AG10803 (cell line): Measurements from ENCODE around the gene NUP98.
A peak's percentile ranks its signal among the peaks of the same experiment; 100 is the strongest.

Experiments used
- DNase-seq: peaks from one replicate; pipeline ENCODE4 v3.0.0; 2010; ENCODE audit warnings: low read depth
- H3K4me3 ChIP-seq: 2 replicates; pipeline ENCODE4 v1.5.1; 2011; ENCODE audit warnings: mild to moderate bottlenecking, low read length, control low read depth
- TF ChIP-seq, protein P1 (sequence below): conservative IDR thresholded peaks from 2 replicates; pipeline ENCODE4 v1.5.1; 2011; ENCODE audit warnings: mild to moderate bottlenecking, low read length, control low read depth, inconsistent platforms

Gene NUP98

DNA sequence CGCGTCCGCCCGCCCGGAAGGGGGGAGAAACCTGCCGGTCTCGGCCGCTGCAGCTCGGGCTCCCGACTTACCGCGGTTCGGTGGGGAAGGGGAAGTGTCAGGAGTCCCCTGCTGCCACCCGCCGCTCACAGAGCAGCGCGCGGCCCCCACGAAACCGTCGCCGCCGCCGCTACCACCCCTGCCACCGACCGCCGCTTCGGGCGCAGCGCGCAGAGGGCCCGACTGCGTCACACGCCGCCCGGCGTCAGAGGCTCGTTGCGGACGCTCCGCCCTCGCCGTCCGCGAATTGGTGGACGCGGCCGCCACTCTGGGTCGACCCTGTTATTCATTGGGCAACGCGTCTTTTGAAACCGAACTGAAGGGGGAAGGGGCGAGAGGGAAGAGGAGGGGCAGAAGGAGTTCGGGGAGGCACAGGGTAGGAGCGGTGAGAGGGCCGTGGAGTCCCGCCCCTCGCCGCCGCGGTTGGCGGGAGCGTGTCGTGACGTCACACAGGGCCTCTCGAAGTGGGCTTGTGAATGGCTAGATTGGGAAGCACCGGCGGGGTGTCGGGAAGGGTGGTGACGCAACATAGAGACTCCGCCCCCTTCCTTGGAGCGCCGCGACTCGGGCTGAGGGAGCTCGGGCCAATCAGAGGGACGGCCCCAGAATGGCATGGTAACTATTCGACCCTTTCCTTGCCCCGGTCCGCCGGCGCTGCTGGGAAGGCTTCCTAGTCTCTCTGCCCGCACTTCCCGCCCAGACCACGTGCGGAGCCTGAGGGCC lies at the start of gene NUP98:
TSS of gene NUP98 (minus strand) at position 226 of the 762 bp plus-strand sequence. CDS start 15,437 bp downstream, outside the sequence.
- peak within 1 kb of the TSS; percentile 98 for H3K4me3 ChIP-seq
- peak; percentile 100 for DNase-seq
- TF ChIP-seq, protein P1, sequence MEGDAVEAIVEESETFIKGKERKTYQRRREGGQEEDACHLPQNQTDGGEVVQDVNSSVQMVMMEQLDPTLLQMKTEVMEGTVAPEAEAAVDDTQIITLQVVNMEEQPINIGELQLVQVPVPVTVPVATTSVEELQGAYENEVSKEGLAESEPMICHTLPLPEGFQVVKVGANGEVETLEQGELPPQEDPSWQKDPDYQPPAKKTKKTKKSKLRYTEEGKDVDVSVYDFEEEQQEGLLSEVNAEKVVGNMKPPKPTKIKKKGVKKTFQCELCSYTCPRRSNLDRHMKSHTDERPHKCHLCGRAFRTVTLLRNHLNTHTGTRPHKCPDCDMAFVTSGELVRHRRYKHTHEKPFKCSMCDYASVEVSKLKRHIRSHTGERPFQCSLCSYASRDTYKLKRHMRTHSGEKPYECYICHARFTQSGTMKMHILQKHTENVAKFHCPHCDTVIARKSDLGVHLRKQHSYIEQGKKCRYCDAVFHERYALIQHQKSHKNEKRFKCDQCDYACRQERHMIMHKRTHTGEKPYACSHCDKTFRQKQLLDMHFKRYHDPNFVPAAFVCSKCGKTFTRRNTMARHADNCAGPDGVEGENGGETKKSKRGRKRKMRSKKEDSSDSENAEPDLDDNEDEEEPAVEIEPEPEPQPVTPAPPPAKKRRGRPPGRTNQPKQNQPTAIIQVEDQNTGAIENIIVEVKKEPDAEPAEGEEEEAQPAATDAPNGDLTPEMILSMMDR, result no peak

DNA sequence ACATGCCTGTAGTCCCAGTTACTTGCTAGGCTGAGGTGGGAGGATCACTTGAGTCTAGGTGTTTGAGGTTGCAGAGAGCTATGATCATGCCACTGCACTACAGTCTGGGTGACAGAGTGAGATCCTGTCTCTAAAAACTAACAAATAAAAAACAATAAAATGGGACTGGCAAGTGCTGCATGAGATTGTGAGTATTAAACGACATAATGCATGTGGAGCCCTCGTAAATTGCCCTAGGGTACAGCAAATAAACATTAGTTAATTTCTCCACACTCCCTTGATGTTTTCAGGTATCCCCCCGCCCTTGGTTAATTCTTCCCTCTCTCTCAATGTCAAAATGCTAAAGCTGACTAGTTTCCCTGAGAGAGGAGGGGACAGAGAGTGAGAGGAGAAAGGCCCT lies 48.3 kb upstream of the NUP98 start:
- TF ChIP-seq, protein P1, result no peak
- no peak for DNase-seq
- no peak overlapping the region for H3K4me3 ChIP-seq

DNA sequence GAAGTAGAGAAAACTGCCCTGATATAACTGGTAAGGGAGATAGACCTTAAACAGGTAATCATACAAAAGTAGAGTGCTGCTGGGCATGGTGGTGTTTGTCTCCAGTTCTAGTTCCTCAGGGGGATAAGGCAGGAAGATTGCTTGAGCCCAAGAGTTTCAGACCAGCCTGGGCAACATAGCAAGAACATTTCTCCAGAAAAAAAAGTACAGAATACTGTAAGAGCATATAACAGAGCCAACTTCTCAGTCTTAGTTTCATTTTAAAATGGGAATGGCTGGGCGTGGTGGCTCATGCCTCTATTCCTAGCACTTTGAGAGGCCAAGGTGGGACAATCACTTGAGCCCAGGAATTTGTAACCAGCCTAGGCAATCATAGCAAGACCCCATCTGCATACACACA lies 47.9 kb upstream of the NUP98 start:
- H3K4me3 ChIP-seq, result no peak overlapping the region
- TF ChIP-seq, protein P1, result no peak
- DNase-seq, result no peak

DNA sequence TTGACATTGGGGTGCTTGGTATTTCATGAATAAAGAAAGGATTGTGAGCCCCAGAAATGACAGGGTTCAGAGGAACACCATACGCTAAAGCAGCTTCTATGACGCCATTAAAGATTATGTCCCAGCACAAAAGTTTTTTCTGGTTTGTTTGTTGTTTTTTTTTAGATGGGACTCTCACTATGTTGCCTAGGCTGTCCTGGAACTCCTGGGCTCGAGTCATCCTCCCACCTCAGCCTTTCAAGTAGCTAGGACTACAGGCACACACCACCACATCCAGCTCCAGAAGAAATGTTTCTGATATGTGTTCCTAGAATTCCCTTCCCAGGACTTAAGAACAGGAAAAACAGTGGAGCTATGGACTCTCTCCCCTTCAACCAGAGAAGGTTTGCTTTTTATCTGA lies 46.0 kb upstream of the NUP98 start:
- no peak for DNase-seq
- TF ChIP-seq, protein P1, result no peak
- H3K4me3 ChIP-seq, result no peak overlapping the region

DNA sequence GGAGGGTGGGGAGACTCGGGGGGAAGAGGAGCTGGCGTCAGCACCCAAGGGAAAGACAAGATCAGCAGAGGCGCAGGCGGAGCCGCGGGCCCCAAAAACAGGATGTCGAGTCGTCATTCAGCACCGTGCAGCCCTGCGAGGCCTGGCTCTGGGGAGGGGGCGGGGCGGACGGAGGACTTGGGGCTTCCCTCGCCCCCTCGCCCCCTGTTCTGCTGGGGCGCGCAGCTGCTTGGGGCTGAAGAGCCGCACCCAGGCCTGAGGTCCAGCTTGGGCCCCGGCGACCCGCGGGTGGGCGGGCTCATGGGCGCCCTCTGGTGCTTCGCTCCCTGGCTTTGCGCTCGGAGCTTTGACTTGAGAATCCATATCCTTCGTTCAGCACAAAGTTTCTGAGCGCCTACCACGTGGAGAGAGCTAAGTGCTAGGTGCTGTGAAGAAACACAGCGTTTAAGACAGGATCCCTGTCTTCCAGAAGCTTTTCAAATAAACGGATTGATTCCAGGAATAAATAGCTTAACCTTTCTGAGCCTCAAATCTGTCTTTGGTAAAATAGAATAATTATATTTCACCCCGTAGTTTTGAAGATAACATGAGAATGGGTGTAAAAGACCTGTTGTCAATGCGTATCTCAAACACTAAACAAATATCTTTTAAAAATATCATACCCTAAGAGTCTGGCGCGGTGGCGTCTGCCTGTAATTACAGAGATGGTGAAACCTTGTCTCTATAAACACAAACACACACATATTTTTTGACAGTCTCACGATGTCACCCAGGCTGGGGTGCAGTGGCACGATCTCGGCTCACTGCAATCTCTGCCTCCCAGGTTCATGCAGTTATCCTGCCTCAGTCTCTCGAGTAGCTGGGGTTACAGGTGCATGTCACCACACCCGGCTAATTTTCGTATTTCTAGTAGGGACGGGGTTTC lies 44.3 kb upstream of the NUP98 start:
- DNase-seq, result peak; percentile 81
- peak overlapping the region; percentile 68 for H3K4me3 ChIP-seq
- TF ChIP-seq, protein P1, result peak; percentile 79

DNA sequence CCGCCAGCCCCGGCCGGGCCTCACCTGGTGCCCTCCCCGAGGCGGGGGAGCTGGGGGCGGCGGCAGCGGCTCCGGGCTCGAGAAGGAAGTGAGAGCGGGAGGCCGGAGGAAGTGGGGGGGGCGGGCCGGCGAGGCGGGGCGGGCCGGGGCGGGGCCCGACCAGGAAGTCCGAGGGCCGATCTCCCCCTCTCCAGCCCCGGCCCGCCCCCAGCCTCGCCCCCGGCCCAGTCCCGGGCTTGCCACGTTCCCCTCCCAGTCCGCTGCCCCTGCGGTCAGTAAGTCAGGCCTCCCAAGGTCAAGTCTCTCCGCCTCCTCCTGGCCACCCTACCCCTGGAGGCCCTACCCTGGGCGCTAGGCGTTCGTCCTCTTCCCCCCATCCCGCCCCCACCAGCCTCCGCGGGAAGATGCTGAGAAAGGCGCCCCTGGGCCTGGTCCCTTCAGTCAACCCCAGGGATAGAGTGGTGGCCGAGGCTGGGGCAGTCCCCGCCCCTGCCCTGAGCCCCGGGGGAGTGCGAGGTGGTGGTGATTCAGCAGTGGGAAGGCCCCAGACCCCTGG lies 43.6 kb upstream of the NUP98 start, which contains the start of gene RHOG:
TSS of gene RHOG (minus strand) at position 90 of the 556 bp plus-strand sequence. CDS start 12,821 bp downstream, outside the sequence.
- DNase-seq, result peak; percentile 83
- peak within 1 kb of the TSS; percentile 79 for H3K4me3 ChIP-seq
- TF ChIP-seq, protein P1, result no peak
